Activated B cell treated with CpG ODN at 0.5 μM for 24 hours (primary cell): ENCODE measurements around the gene TTR. TPM values are rescaled to one million over a fixed set of nuclear protein-coding genes. Genes with fewer than 3 reads are reported as not detected.

Source experiments
- ATAC-seq: fragments of 200-7000 bp; cut with Tn5 transposase; one replicate; pipeline ENCODE4 v1.10.0; 2021; ENCODE audit warnings: low read depth, mild to moderate bottlenecking, moderate library complexity
- CTCF ChIA-PET: fragments of 350-600 bp; sonication (Branson Sonifier 250); formaldehyde crosslinking; loops from one replicate; lab custom pipeline; 2021; ENCODE audit warnings: antibody characterized with exemption; lab: Charles Lee
- POLR2A ChIA-PET: fragments of 350-600 bp; sonication (Branson Sonifier 250); formaldehyde crosslinking; loops from one replicate; lab custom pipeline; 2021; ENCODE audit warnings: antibody characterized with exemption; lab: Charles Lee
- DNase-seq: peaks from one replicate; pipeline ENCODE4 v3.0.0; 2022
- H3K27ac Mint-ChIP-seq: one replicate; pipeline ENCODE4 v1.8.0; 2020; ENCODE audit warnings: mixed read lengths
- H3K27me3 Mint-ChIP-seq: one replicate; pipeline ENCODE4 v1.8.0; 2021; ENCODE audit warnings: mixed read lengths
- H3K36me3 Mint-ChIP-seq: one replicate; pipeline ENCODE4 v1.8.0; 2021; ENCODE audit warnings: low read depth, mixed read lengths
- H3K4me1 Mint-ChIP-seq: one replicate; pipeline ENCODE4 v1.8.0; 2021; ENCODE audit warnings: mixed read lengths
- H3K4me3 Mint-ChIP-seq: one replicate; pipeline ENCODE4 v1.8.0; 2020; ENCODE audit warnings: mild to moderate bottlenecking, mixed read lengths
- H3K9me3 Mint-ChIP-seq: one replicate; pipeline ENCODE4 v1.8.0; 2020; ENCODE audit warnings: mixed read lengths
- intact Hi-C: fragments of 100-400 bp; cut with micrococcal nuclease; formaldehyde crosslinking; loops from one replicate; pipeline ENCODE4 v1.15.1; 2024
- total RNA-seq: library from RNA; stranded (reverse); gene quantifications from 2 replicates; pipeline ENCODE4 v1.2.3, GENCODE V29; 2022
- TF ChIP-seq, protein P1 (sequence below): fragments of 200-600 bp; IDR thresholded peaks from one replicate; pipeline ENCODE4 v1.8.0; 2022; ENCODE audit warnings: antibody characterized with exemption, mild to moderate bottlenecking

TTR gene
- total RNA-seq, 1 donor from 2014 or later = not detected

GRCh38 chr18:31631526-31631925, 39.8 kb downstream of the TTR start:
- TF ChIP-seq, protein P1, sequence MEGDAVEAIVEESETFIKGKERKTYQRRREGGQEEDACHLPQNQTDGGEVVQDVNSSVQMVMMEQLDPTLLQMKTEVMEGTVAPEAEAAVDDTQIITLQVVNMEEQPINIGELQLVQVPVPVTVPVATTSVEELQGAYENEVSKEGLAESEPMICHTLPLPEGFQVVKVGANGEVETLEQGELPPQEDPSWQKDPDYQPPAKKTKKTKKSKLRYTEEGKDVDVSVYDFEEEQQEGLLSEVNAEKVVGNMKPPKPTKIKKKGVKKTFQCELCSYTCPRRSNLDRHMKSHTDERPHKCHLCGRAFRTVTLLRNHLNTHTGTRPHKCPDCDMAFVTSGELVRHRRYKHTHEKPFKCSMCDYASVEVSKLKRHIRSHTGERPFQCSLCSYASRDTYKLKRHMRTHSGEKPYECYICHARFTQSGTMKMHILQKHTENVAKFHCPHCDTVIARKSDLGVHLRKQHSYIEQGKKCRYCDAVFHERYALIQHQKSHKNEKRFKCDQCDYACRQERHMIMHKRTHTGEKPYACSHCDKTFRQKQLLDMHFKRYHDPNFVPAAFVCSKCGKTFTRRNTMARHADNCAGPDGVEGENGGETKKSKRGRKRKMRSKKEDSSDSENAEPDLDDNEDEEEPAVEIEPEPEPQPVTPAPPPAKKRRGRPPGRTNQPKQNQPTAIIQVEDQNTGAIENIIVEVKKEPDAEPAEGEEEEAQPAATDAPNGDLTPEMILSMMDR = no peak
- DNase-seq (no peak), ATAC-seq (no peak)
- CTCF ChIA-PET = no interaction called here
- intact Hi-C loops = no loop called here
- H3K27me3 Mint-ChIP-seq = no peaks in the 10 kb centered on the region
- H3K9me3 Mint-ChIP-seq = peaks cover 2% of the 10 kb centered on the region
- H3K27ac Mint-ChIP-seq = no peak overlapping the region
- peaks cover 18% of the 10 kb centered on the region for H3K4me1 Mint-ChIP-seq
- POLR2A ChIA-PET = no interaction called here
- no peak overlapping the region for H3K4me3 Mint-ChIP-seq
- no peaks in the 10 kb centered on the region for H3K36me3 Mint-ChIP-seq

GRCh38 chr18:31632356-31632755, 40.7 kb downstream of the TTR start:
- intact Hi-C loops = no loop called here
- Mint-ChIP-seq H3K4me3 (no peak overlapping the region), H3K27me3 (no peaks in the 10 kb centered on the region), H3K4me1 (peaks cover 18% of the 10 kb centered on the region), H3K36me3 (no peaks in the 10 kb centered on the region), H3K27ac (no peak overlapping the region), H3K9me3 (peaks cover 4% of the 10 kb centered on the region)
- ChIA-PET CTCF (no interaction called here), POLR2A (no interaction called here)
- no peak for DNase-seq
- no peak for ATAC-seq
- TF ChIP-seq, protein P1 = no peak

GRCh38 chr18:31633392-31634330, 42.0 kb downstream of the TTR start:
- Mint-ChIP-seq H3K27me3 (no peaks in the 10 kb centered on the region), H3K27ac (no peak overlapping the region), H3K36me3 (no peaks in the 10 kb centered on the region), H3K4me1 (peaks cover 18% of the 10 kb centered on the region), H3K4me3 (no peak overlapping the region), H3K9me3 (peaks cover 4% of the 10 kb centered on the region)
- ATAC-seq (peak; percentile 25), DNase-seq (no peak)
- CTCF ChIA-PET = no interaction called here
- TF ChIP-seq, protein P1 = no peak
- intact Hi-C loops = no loop called here
- POLR2A ChIA-PET = interaction anchor here (0.5 kb wide), 1 partner anchor 417 kb away, joined by 5 read pairs; no protein-coding TSS in a partner anchor

DNA sequence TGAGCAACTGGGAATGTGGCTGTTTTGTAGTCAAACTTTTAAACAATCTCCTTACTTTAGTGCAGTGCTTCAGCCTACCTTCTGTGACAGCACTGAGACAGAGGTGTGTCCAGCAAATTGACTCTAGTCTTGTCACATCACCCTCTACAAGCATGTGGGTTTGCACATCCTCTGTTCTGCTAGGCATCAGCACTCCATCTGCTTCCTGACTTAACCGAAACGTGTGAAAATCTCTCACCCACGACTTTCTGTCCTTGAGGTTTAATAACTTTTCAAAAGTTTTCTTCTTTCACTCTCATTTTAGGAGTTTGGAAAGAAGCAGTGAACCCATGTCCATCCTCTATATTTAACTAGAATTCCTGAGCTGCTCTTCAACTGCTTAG, 42.6 kb downstream of the TTR start:
- ATAC-seq = no peak
- no peaks in the 10 kb centered on the region for H3K27me3 Mint-ChIP-seq
- H3K4me1 Mint-ChIP-seq = peaks cover 18% of the 10 kb centered on the region
- intact Hi-C loops = no loop called here
- no peak overlapping the region for H3K27ac Mint-ChIP-seq
- H3K36me3 Mint-ChIP-seq = no peaks in the 10 kb centered on the region
- ChIA-PET POLR2A (no interaction called here), CTCF (no interaction called here)
- no peak overlapping the region for H3K4me3 Mint-ChIP-seq
- H3K9me3 Mint-ChIP-seq = peaks cover 4% of the 10 kb centered on the region
- no peak for DNase-seq
- TF ChIP-seq, protein P1 = no peak

DNA sequence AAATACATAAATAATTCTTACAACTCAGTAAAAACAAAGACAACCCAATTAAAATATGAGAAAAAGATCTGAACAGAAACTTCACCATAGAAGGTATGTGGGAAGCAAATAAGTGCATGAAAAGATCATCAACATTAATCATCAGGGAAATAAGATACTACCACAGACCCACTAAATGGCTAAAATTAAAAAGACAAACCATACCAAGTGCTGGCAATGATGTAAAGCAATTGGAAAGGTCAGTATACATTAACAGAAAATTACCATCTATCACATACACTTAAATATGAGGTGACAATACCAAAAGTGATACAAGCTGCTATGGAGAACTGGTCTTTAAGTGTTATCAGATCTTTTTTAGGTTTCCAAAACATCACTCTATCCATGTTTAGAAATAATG, 44.7 kb downstream of the TTR start:
- Mint-ChIP-seq H3K4me3 (no peak overlapping the region), H3K36me3 (no peaks in the 10 kb centered on the region), H3K27me3 (no peaks in the 10 kb centered on the region), H3K4me1 (peaks cover 14% of the 10 kb centered on the region), H3K27ac (no peak overlapping the region), H3K9me3 (peaks cover 4% of the 10 kb centered on the region)
- CTCF ChIA-PET = no interaction called here
- POLR2A ChIA-PET = no interaction called here
- intact Hi-C loops = no loop called here
- ATAC-seq (no peak), DNase-seq (no peak)
- TF ChIP-seq, protein P1 = no peak
